HG03095 (cell line): ENCODE data around the gene RPS2.
A peak's percentile ranks its signal among the peaks of the same experiment; 100 is the strongest.
"Not testable (repeated sequence)": the region's sequence is repeated elsewhere in the genome, so short reads cannot be mapped to it uniquely, and the experiment has no call there.

Experiments
- ATAC-seq: cut with Tn5 transposase; IDR thresholded peaks from one replicate; pipeline ENCODE4 v1.9.1; 2021; ENCODE audit warnings: moderate library complexity; ENCODE audit not compliant: unreplicated experiment

Gene RPS2

DNA sequence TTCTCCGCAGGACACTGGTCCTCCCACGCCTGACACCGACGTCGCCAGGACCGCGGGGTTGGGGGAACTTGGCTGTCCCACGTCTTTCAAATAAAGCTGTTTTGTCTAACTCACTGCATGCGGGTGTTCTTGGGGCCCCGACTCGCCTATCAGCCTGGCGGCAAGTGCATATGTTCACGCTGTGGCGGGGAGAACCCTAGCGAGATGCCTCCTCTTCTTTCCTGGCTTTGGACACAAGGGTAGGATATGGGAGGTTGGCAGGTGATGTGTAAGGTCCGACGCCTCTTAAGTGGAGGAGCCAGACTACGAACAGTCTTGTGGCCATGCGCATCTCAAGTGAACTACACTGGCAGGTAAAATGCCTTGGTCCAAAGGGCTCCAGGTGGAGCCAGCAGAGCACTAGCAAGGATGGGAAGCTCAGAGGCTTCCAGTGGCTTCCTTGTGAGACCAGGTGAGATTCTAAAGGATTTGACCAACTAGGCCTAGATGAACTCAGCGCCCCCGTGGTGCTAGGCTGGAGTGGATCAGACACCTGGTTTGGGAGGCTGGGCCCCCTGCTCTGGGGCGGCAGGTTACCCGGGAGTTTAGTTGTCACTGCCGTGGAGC, 873 bp upstream of the RPS2 start:
- no peak for ATAC-seq

GRCh38 chr16:1963806-1964505, 670 bp downstream of the RPS2 start:
- ATAC-seq, result no peak

- ATAC-seq, result not testable (repeated sequence)
Measured at GRCh38 chr16:1962161-1963153, 2.2 kb downstream of the RPS2 start.

GRCh38 chr16:1961651-1962067, 3.0 kb downstream of the RPS2 start:
- ATAC-seq, result no peak

GRCh38 chr16:1960665-1961630, 3.7 kb downstream of the RPS2 start:
- ATAC-seq, result no peak

- ATAC-seq, result peak; percentile 63
Measured at GRCh38 chr16:1959269-1960039, 5.2 kb downstream of the RPS2 start, which contains the start of gene NDUFB10. Gene NDUFB10, plus strand, starts transcription at chr16:1959538. Its CDS starts 87 bp downstream, at chr16:1959625.

- ATAC-seq, result peak; percentile 6
Measured at GRCh38 chr16:1958715-1959268, 5.8 kb downstream of the RPS2 start.

GRCh38 chr16:1958143-1958491, 6.5 kb downstream of the RPS2 start:
- not testable (repeated sequence) for ATAC-seq

- ATAC-seq, result not testable (repeated sequence)
Measured at GRCh38 chr16:1957434-1958142, 7.0 kb downstream of the RPS2 start.

DNA sequence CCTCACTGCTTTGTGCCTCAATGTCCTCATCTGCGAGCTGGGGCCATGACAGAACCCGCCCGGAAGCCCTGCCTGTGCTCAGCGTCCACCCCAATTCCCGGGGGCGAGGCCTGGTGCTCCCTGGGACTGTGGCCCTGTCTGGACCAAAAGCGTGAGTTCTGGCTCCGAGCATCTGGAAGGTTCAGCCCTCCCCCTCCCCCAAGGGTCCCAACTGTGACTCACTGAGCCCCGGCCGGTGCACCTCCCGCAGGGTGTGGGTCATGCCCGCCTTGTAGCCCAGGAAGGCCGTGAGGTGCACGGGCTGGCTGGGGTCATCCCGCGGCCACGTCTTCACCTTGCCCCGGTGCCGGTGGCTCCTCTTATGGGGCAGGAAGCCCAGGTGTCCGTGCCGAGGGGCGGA, 10.9 kb downstream of the RPS2 start:
- ATAC-seq, result no peak

DNA sequence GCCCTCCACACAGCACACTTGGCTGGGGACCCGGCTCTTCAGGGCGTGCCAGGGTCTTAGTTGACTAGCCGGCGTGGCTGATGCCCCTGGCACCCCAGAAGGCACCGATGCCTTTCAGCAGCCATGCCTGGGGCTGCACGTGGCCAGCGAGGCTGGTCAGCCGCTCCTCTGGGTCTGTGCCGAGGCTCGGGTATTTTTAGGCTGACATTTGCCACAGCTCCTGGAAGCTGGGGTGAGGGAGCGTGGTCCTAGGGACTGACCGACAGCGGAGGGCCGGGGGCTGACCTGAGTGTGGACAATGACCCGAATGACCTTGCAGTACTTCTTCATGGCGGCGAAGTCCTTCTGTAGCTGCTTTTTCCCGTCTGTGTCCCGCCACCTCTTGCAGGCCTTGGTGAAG, 14.1 kb downstream of the RPS2 start:
- no peak for ATAC-seq

- ATAC-seq, result no peak
Measured at GRCh38 chr16:1950047-1950446, 14.6 kb downstream of the RPS2 start.

GRCh38 chr16:1949507-1949906, 15.1 kb downstream of the RPS2 start:
- ATAC-seq, result no peak

GRCh38 chr16:1947369-1947670, 17.3 kb downstream of the RPS2 start:
- no peak for ATAC-seq

DNA sequence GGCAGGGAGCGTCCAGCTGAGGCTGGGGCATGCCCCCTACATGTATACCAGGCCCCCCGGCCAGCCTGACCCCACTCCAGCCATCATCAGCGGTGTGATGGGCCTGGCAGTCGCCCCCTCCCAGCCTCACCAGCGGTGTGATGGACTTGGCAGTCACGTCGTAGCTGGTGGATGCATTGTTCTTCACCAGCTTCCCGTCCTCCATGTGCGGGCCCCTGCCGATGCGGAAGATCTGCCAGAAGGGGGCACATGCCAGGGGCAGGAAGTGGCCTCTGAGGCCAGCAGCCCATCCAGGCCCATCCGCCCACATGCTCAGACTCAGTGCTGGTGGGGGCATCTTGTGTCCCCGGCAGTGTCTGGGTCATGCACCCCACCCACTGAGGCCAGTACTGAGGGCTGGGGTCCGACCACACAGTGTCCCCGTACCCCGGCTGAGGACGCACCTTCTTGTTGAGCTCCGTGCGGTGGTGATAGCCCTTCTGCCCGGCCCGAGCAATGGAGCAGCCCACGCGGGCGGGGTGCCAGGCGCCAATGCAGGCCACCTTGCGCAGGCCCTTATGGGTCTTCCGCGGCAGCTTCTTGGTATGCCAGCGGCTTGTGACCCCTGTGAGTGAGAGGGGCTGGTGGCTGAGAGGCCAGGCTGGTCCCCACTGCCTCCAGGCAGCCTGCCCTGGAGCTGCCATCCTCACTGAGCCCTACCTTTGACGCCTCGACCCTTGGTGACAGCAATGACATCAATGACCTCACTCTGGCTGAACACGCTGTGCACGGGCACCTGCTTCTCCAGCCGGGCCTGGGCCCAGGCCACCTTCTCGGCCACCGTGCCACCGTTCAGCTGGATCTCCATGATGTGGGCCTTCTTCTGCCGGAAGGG, 17.9 kb downstream of the RPS2 start:
- ATAC-seq, result no peak

GRCh38 chr16:1945559-1946391, 18.9 kb downstream of the RPS2 start:
- ATAC-seq, result no peak

GRCh38 chr16:1944612-1945199, 19.9 kb downstream of the RPS2 start:
- ATAC-seq, result no peak
